RPMI8226 (cell line): ENCODE measurements around the gene TBL1Y.
"Not testable (repeated sequence)": the region's sequence is repeated elsewhere in the genome, so short reads cannot be mapped to it uniquely, and the experiment has no call there.

Experiments used
- DNase-seq: peaks from one replicate; pipeline ENCODE4 v3.0.0-alpha.2; 2015

The TBL1Y gene

GRCh38 chrY:6910372-6911252, at the start of gene TBL1Y:
Gene TBL1Y, plus strand, starts transcription at chrY:6910697. Its CDS starts 114,388 bp downstream, at chrY:7025085.
- DNase-seq: peak; percentile 55

GRCh38 chrY:6894496-6894895, 16.0 kb upstream of the TBL1Y start:
- no peak for DNase-seq

- DNase-seq: no peak
Observed at GRCh38 chrY:6895236-6895635, 15.3 kb upstream of the TBL1Y start.

GRCh38 chrY:6902116-6902515, 8.4 kb upstream of the TBL1Y start:
- not testable (repeated sequence) for DNase-seq

- DNase-seq: no peak
Observed at GRCh38 chrY:6907591-6907990, 2.9 kb upstream of the TBL1Y start.

- not testable (repeated sequence) for DNase-seq
Observed at GRCh38 chrY:6908021-6908420, 2.5 kb upstream of the TBL1Y start.

GRCh38 chrY:6909118-6909521, 1.4 kb upstream of the TBL1Y start:
- DNase-seq: peak; percentile 78

GRCh38 chrY:6909856-6910255, 641 bp upstream of the TBL1Y start:
- DNase-seq: peak; percentile 42

GRCh38 chrY:6911253-6911881, 870 bp downstream of the TBL1Y start, which contains the start of gene AMELY:
Gene AMELY, minus strand, starts transcription at chrY:6911752. Its CDS starts 39,144 bp downstream, at chrY:6872608.
- peak; percentile 9 for DNase-seq

GRCh38 chrY:6913362-6913761, 2.9 kb downstream of the TBL1Y start:
- no peak for DNase-seq

- peak; percentile 52 for DNase-seq
Observed at GRCh38 chrY:6921061-6921460, 10.6 kb downstream of the TBL1Y start.

- no peak for DNase-seq
Observed at GRCh38 chrY:6928265-6928664, 17.8 kb downstream of the TBL1Y start.

- no peak for DNase-seq
Observed at GRCh38 chrY:6929237-6929636, 18.7 kb downstream of the TBL1Y start.

GRCh38 chrY:6931779-6932396, 21.4 kb downstream of the TBL1Y start:
- no peak for DNase-seq

- DNase-seq: no peak
Observed at GRCh38 chrY:6935497-6935896, 25.0 kb downstream of the TBL1Y start.

GRCh38 chrY:6947695-6948094, 37.2 kb downstream of the TBL1Y start:
- DNase-seq: no peak

GRCh38 chrY:6948378-6948777, 37.9 kb downstream of the TBL1Y start:
- no peak for DNase-seq

- DNase-seq: no peak
Observed at GRCh38 chrY:6949947-6950346, 39.5 kb downstream of the TBL1Y start.

- peak; percentile 33 for DNase-seq
Observed at GRCh38 chrY:6964732-6965131, 54.2 kb downstream of the TBL1Y start.

GRCh38 chrY:6966521-6966920, 56.0 kb downstream of the TBL1Y start:
- no peak for DNase-seq

GRCh38 chrY:6967736-6968135, 57.2 kb downstream of the TBL1Y start:
- no peak for DNase-seq

GRCh38 chrY:6968191-6968590, 57.7 kb downstream of the TBL1Y start:
- DNase-seq: no peak

- DNase-seq: no peak
Observed at GRCh38 chrY:6972271-6972887, 61.9 kb downstream of the TBL1Y start.
